SW480 (cell line): ENCODE measurements around the gene DNM2.
A peak's percentile ranks its signal among the peaks of the same experiment; 100 is the strongest.
"Not testable (repeated sequence)": the region's sequence is repeated elsewhere in the genome, so short reads cannot be mapped to it uniquely, and the experiment has no call there.

Source experiments
- DNase-seq: peaks from one replicate; pipeline ENCODE4 v3.0.0-alpha.2; 2016; ENCODE audit warnings: low spot score

DNM2 gene

GRCh38 chr19:10717356-10718204 is at the start of gene DNM2:
TSS of gene DNM2 (plus strand) at chr19:10718079. CDS start at chr19:10718243, 164 bp downstream.
- peak; percentile 100 for DNase-seq

GRCh38 chr19:10669246-10669645 is 48.6 kb upstream of the DNM2 start:
- DNase-seq: no peak

- no peak for DNase-seq
Observed at GRCh38 chr19:10670182-10670581, 47.7 kb upstream of the DNM2 start.

GRCh38 chr19:10670876-10671804 is 46.7 kb upstream of the DNM2 start:
- DNase-seq: no peak

GRCh38 chr19:10671922-10672321 is 46.0 kb upstream of the DNM2 start:
- not testable (repeated sequence) for DNase-seq

- not testable (repeated sequence) for DNase-seq
Observed at GRCh38 chr19:10675214-10675613, 42.7 kb upstream of the DNM2 start.

- DNase-seq: no peak
Observed at GRCh38 chr19:10677751-10678150, 40.1 kb upstream of the DNM2 start.

- no peak for DNase-seq
Observed at GRCh38 chr19:10678813-10679212, 39.1 kb upstream of the DNM2 start.

GRCh38 chr19:10679743-10680142 is 38.1 kb upstream of the DNM2 start:
- no peak for DNase-seq

- DNase-seq: no peak
Observed at GRCh38 chr19:10680545-10681135, 37.2 kb upstream of the DNM2 start.

GRCh38 chr19:10681658-10682057 is 36.2 kb upstream of the DNM2 start:
- DNase-seq: no peak

GRCh38 chr19:10682397-10683063 is 35.3 kb upstream of the DNM2 start:
- no peak for DNase-seq

- no peak for DNase-seq
Observed at GRCh38 chr19:10683064-10683426, 34.8 kb upstream of the DNM2 start.

GRCh38 chr19:10683582-10683981 is 34.3 kb upstream of the DNM2 start:
- DNase-seq: no peak

- DNase-seq: no peak
Observed at GRCh38 chr19:10685210-10685609, 32.7 kb upstream of the DNM2 start.

- DNase-seq: no peak
Observed at GRCh38 chr19:10686193-10686592, 31.7 kb upstream of the DNM2 start.

- DNase-seq: no peak
Observed at GRCh38 chr19:10686661-10687517, 31.0 kb upstream of the DNM2 start.

GRCh38 chr19:10687518-10688288 is 30.2 kb upstream of the DNM2 start:
- DNase-seq: no peak

- no peak for DNase-seq
Observed at GRCh38 chr19:10688545-10689280, 29.2 kb upstream of the DNM2 start.
